ENCODE measurements around the gene ZFAND6.
"Not testable (repeated sequence)": the region's sequence is repeated elsewhere in the genome, so short reads cannot be mapped to it uniquely, and the experiment has no call there.

ZFAND6 gene

GRCh38 chr15:80155001-80155377, 95.5 kb downstream of the ZFAND6 start:
- Histone ChIP-seq H2AFZ (ENCODE audit: low read length, unreplicated experiment) (no peak overlapping the region), H3K27ac (ENCODE audit: low read depth, low read length) (no peak overlapping the region), H3K79me2 (ENCODE audit: control insufficient read depth, insufficient read depth, low read length, unreplicated experiment) (no peaks in the 10 kb centered on the region)

GRCh38 chr15:80155378-80156175, 96.1 kb downstream of the ZFAND6 start:
- H3K27ac ChIP-seq (ENCODE audit: low read depth, low read length); H3K4me3 ChIP-seq (ENCODE audit: low read depth, low read length); H3K36me3 ChIP-seq (ENCODE audit: insufficient read depth, low read length): not testable (repeated sequence)

More at GRCh38 chr15:80155001-80155377, 95.5 kb downstream of the ZFAND6 start:
- H3K4me3 ChIP-seq (ENCODE audit: low read depth, low read length) = no peak overlapping the region
- H3K4me1 ChIP-seq (ENCODE audit: control insufficient read depth, insufficient read depth, low read length, unreplicated experiment) = peaks cover 20% of the 10 kb centered on the region
- no peaks in the 10 kb centered on the region for H3K36me3 ChIP-seq (ENCODE audit: insufficient read depth, low read length)
- H3K27me3 ChIP-seq (ENCODE audit: insufficient read depth, low read length) = no peaks in the 10 kb centered on the region

DNA sequence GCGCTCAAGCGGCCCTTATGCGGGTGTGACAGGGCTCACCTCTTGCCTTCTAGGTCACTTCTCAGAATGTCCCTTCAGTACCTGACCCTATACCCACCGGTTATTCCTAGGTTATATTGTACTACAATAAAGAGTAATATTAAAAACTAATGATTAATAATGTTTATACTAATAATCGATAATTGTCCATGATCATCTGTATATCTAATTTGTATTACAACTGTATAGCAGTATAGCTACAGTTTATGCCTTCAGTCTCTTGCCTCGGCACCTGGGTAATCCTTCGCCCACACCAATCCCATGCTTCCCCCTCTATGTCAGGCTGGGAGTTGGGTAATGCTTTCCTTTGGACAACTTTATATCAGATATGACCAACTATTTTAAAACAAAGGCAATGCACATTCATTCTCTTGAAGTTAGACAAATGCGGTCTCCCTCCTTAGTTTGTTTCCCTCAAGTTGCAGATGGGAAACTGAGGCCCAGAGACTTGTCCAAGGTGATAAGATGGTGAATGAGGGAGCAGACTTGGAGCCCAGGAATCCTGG, 96.8 kb downstream of the ZFAND6 start:
- H3K4me3 ChIP-seq (ENCODE audit: low read depth, low read length) = no peak overlapping the region
- H3K36me3 ChIP-seq (ENCODE audit: insufficient read depth, low read length) = no peaks in the 10 kb centered on the region
- H3K4me1 ChIP-seq (ENCODE audit: control insufficient read depth, insufficient read depth, low read length, unreplicated experiment) = peaks cover 33% of the 10 kb centered on the region
- H2AFZ ChIP-seq (ENCODE audit: low read length, unreplicated experiment) = no peak overlapping the region
- H3K27me3 ChIP-seq (ENCODE audit: insufficient read depth, low read length) = no peaks in the 10 kb centered on the region
- no peaks in the 10 kb centered on the region for H3K79me2 ChIP-seq (ENCODE audit: control insufficient read depth, insufficient read depth, low read length, unreplicated experiment)
- H3K27ac ChIP-seq (ENCODE audit: low read depth, low read length) = no peak overlapping the region

More at GRCh38 chr15:80155378-80156175, 96.1 kb downstream of the ZFAND6 start:
- not testable (repeated sequence) for H2AFZ ChIP-seq (ENCODE audit: low read length, unreplicated experiment); H3K27me3 ChIP-seq (ENCODE audit: insufficient read depth, low read length); H3K79me2 ChIP-seq (ENCODE audit: control insufficient read depth, insufficient read depth, low read length, unreplicated experiment)
- H3K4me1 ChIP-seq (ENCODE audit: control insufficient read depth, insufficient read depth, low read length, unreplicated experiment) = peaks cover 26% of the 10 kb centered on the region

DNA sequence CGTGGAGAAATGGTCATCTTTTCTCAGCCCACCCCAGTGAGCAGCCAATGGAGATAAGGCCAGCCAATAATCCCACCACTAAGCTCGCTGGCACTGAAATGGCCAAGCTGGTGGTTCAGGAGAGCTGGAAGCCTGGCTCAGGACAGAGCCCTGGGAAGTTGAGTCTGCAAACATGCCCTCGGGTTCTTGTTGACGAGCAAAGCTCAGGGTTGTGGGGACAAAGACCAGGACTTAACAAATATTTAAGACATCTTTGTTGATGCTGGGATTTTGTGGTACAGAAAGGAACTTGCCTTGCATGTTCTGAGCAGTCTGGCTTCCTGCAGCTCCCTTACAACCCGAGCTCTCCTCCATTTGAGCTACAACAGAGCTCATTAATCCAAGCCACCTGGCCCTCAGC, 97.7 kb downstream of the ZFAND6 start:
- Histone ChIP-seq H3K27ac (ENCODE audit: low read depth, low read length) (no peak overlapping the region), H3K79me2 (ENCODE audit: control insufficient read depth, insufficient read depth, low read length, unreplicated experiment) (no peaks in the 10 kb centered on the region), H3K4me3 (ENCODE audit: low read depth, low read length) (no peak overlapping the region), H2AFZ (ENCODE audit: low read length, unreplicated experiment) (no peak overlapping the region), H3K36me3 (ENCODE audit: insufficient read depth, low read length) (peaks cover 6% of the 10 kb centered on the region; the same call in 1 of the 2 replicates), H3K27me3 (ENCODE audit: insufficient read depth, low read length) (no peaks in the 10 kb centered on the region), H3K4me1 (ENCODE audit: control insufficient read depth, insufficient read depth, low read length, unreplicated experiment) (peaks cover 38% of the 10 kb centered on the region)

DNA sequence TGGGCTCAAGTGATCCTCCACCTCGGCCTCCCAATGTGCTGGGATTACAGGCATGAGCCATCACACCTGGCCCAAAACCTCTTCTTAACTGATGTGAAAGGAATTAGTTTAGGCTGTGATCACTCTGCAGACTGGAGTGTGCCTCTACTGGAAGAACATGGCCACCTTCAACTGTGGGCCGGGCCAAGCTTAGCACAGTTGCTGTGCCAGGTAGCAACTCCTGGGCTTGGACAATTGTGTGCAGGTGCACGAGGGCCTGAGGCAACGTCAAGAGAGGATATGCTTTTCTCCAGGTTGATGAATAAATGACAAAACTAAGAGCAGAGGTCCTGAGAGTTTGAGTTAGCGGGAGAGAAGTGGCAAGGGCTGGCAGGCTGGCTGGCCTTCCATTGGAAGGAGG, 99.8 kb downstream of the ZFAND6 start:
- Histone ChIP-seq H3K4me1 (ENCODE audit: control insufficient read depth, insufficient read depth, low read length, unreplicated experiment) (peaks cover 29% of the 10 kb centered on the region), H3K27ac (ENCODE audit: low read depth, low read length) (0 out of 2 replicates have a peak overlapping the region, but pooled peaks have one; percentile 69), H3K27me3 (ENCODE audit: insufficient read depth, low read length) (no peaks in the 10 kb centered on the region), H3K36me3 (ENCODE audit: insufficient read depth, low read length) (peaks cover 21% of the 10 kb centered on the region), H3K4me3 (ENCODE audit: low read depth, low read length) (no peak overlapping the region), H2AFZ (ENCODE audit: low read length, unreplicated experiment) (no peak overlapping the region), H3K79me2 (ENCODE audit: control insufficient read depth, insufficient read depth, low read length, unreplicated experiment) (no peaks in the 10 kb centered on the region)

DNA sequence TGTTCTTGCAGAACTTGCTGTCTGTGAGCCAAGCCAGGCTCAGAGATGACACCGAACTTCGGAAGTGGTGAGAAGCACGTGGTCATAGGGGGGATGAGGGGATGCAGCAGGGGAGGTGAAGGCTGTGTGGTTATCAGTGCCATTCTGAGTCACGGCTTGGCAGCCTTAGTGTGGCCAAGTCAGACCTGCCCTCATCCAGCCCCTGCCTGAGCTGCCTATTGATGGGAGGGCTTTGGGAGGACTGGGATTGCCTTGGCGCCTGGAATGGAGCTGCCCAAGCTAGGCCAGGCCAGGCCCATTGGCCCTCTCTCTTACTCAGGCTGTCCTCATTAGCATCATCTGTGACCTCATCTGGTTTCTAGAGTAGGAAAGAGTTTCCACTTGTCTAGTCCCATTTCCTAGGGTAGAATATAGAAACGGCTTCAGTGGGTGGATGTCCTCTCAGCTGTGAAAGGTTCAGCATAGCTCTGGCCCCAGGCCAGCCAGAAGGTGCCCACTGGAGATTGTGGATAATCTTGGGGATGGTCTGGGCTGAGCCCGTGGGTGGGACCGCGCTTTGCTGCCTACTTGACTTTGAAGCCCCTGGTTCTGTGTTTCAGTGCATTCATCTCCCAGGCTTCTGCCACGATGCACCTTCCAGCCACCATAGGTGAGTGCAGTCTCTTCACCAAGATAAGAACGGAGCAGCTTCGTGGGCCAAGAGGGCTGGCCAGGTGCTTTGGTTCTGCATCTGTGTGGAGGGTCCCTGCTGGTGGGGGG, 100.5 kb downstream of the ZFAND6 start:
- Histone ChIP-seq H3K27me3 (ENCODE audit: insufficient read depth, low read length) (no peaks in the 10 kb centered on the region), H3K27ac (ENCODE audit: low read depth, low read length) (peak overlapping the region; percentile 69), H3K79me2 (ENCODE audit: control insufficient read depth, insufficient read depth, low read length, unreplicated experiment) (no peaks in the 10 kb centered on the region), H2AFZ (ENCODE audit: low read length, unreplicated experiment) (no peak overlapping the region), H3K36me3 (ENCODE audit: insufficient read depth, low read length) (peaks cover 26% of the 10 kb centered on the region), H3K4me3 (ENCODE audit: low read depth, low read length) (no peak overlapping the region), H3K4me1 (ENCODE audit: control insufficient read depth, insufficient read depth, low read length, unreplicated experiment) (peaks cover 25% of the 10 kb centered on the region)

GRCh38 chr15:80160570-80161156, 101.2 kb downstream of the ZFAND6 start:
- Histone ChIP-seq H3K36me3 (ENCODE audit: insufficient read depth, low read length) (peaks cover 26% of the 10 kb centered on the region), H3K4me3 (ENCODE audit: low read depth, low read length) (no peak overlapping the region), H2AFZ (ENCODE audit: low read length, unreplicated experiment) (no peak overlapping the region), H3K27ac (ENCODE audit: low read depth, low read length) (peak overlapping the region; percentile 69), H3K27me3 (ENCODE audit: insufficient read depth, low read length) (no peaks in the 10 kb centered on the region), H3K79me2 (ENCODE audit: control insufficient read depth, insufficient read depth, low read length, unreplicated experiment) (no peaks in the 10 kb centered on the region), H3K4me1 (ENCODE audit: control insufficient read depth, insufficient read depth, low read length, unreplicated experiment) (peaks cover 25% of the 10 kb centered on the region)

DNA sequence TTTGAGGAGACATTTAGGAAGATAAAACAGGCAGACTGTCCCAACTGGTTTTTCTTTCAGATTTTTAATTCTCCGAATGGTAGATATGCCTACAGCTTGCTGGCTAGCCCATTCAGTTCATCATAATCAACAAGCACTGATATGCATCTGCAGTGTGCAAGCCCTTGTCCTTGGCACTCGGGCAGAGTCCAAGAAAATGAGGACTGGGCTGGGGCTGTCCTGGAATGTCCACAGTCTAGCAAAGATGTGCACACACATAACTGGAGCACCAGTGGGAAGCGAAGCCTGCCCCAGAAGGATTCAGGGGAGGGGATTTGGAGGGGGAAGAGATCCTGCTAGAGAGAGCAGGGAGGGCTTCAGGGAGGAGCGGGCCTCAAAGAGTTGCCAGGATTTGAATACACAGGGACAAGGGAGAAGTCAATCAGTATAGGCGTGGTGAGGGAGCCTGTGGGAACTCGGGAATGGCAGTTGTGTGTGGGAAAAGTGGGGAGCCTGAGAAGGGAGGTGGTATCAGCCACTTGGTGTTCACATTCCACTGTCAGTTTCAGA, 102.1 kb downstream of the ZFAND6 start:
- no peak overlapping the region for H2AFZ ChIP-seq (ENCODE audit: low read length, unreplicated experiment)
- H3K4me1 ChIP-seq (ENCODE audit: control insufficient read depth, insufficient read depth, low read length, unreplicated experiment) = peaks cover 25% of the 10 kb centered on the region
- no peaks in the 10 kb centered on the region for H3K79me2 ChIP-seq (ENCODE audit: control insufficient read depth, insufficient read depth, low read length, unreplicated experiment)
- peaks cover 26% of the 10 kb centered on the region for H3K36me3 ChIP-seq (ENCODE audit: insufficient read depth, low read length)
- no peak overlapping the region for H3K4me3 ChIP-seq (ENCODE audit: low read depth, low read length)
- no peaks in the 10 kb centered on the region for H3K27me3 ChIP-seq (ENCODE audit: insufficient read depth, low read length)
- H3K27ac ChIP-seq (ENCODE audit: low read depth, low read length) = peak overlapping the region; percentile 69

GRCh38 chr15:80162059-80162554, 102.6 kb downstream of the ZFAND6 start:
- Histone ChIP-seq H3K27me3 (ENCODE audit: insufficient read depth, low read length) (no peaks in the 10 kb centered on the region), H2AFZ (ENCODE audit: low read length, unreplicated experiment) (no peak overlapping the region), H3K4me3 (ENCODE audit: low read depth, low read length) (no peak overlapping the region), H3K36me3 (ENCODE audit: insufficient read depth, low read length) (peaks cover 26% of the 10 kb centered on the region), H3K27ac (ENCODE audit: low read depth, low read length) (no peak overlapping the region), H3K79me2 (ENCODE audit: control insufficient read depth, insufficient read depth, low read length, unreplicated experiment) (no peaks in the 10 kb centered on the region), H3K4me1 (ENCODE audit: control insufficient read depth, insufficient read depth, low read length, unreplicated experiment) (peaks cover 25% of the 10 kb centered on the region)

- Histone ChIP-seq H3K36me3 (ENCODE audit: insufficient read depth, low read length) (peaks cover 26% of the 10 kb centered on the region), H3K4me3 (ENCODE audit: low read depth, low read length) (no peak overlapping the region)
These were observed 103.7 kb downstream of the ZFAND6 start for GRCh38 chr15:80163217-80163616.

More at GRCh38 chr15:80163217-80163616, 103.7 kb downstream of the ZFAND6 start:
- Histone ChIP-seq H3K27ac (ENCODE audit: low read depth, low read length) (no peak overlapping the region), H3K4me1 (ENCODE audit: control insufficient read depth, insufficient read depth, low read length, unreplicated experiment) (peaks cover 25% of the 10 kb centered on the region), H2AFZ (ENCODE audit: low read length, unreplicated experiment) (no peak overlapping the region), H3K79me2 (ENCODE audit: control insufficient read depth, insufficient read depth, low read length, unreplicated experiment) (no peaks in the 10 kb centered on the region), H3K27me3 (ENCODE audit: insufficient read depth, low read length) (no peaks in the 10 kb centered on the region)

Measured in ACC112 (cell line).